Gastroesophageal sphincter (tissue), 4 donors: ENCODE data around the gene NFIA. TPM values are rescaled to one million over a fixed set of nuclear protein-coding genes. Genes with fewer than 3 reads are reported as not detected.
A peak's percentile ranks its signal among the peaks of the same experiment; 100 is the strongest.

Source experiments
- ATAC-seq: fragments of 150-250 bp; one replicate; pipeline ENCODE4 v1.9.1; 2016; ENCODE audit warnings: mild to moderate bottlenecking, moderate library complexity
- H3K27ac ChIP-seq, 4 donors: fragments of 200-600 bp; sonication (generic) in 3 of 4; 1 replicate in 3 of 4; 2 replicates in 1 of 4; pipeline ENCODE4 v1.5.1; 2016 to 2019
- H3K27me3 ChIP-seq: fragments of 200-600 bp; sonication (generic); one replicate; pipeline ENCODE4 v1.5.1; 2019
- H3K36me3 ChIP-seq, 2 donors: fragments of 200-600 bp; sonication (generic); one replicate each; pipeline ENCODE4 v1.5.1; 2019; ENCODE audit warnings: control low read depth in 1 of 2
- H3K4me1 ChIP-seq, 3 donors: fragments of 200-600 bp; sonication (generic); 1 replicate in 2 of 3; 2 replicates in 1 of 3; pipeline ENCODE4 v1.5.1; 2016 to 2019; ENCODE audit warnings: control low read depth in 2 of 3
- H3K4me3 ChIP-seq, 2 donors: fragments of 200-600 bp; sonication (generic); one replicate each; pipeline ENCODE4 v1.5.1; 2019; ENCODE audit warnings: mild to moderate bottlenecking in 1 of 2, moderate library complexity in 1 of 2
- H3K9me3 ChIP-seq, 3 donors: fragments of 200-600 bp; sonication (generic); one replicate each; pipeline ENCODE4 v1.5.1; 2017 to 2019; ENCODE audit warnings: control low read depth in 2 of 3
- CTCF ChIP-seq, 4 experiments: fragments of 200-600 bp in 2 of 4; fragments of 450-650 bp in 2 of 4; sonication (generic) in 1 of 4; IDR thresholded peaks; one replicate each; pipeline ENCODE4 v1.5.1; 2017 to 2019; ENCODE audit warnings: antibody characterized with exemption in 4 of 4, mild to moderate bottlenecking in 2 of 4, moderate library complexity in 2 of 4
- EP300 ChIP-seq: sonication (generic); formaldehyde crosslinking; IDR thresholded peaks from one replicate; pipeline ENCODE4 v1.6.1; 2017; ENCODE audit warnings: antibody characterized with exemption, mild to moderate bottlenecking
- POLR2A ChIP-seq, 2 donors: fragments of 450-650 bp; IDR thresholded peaks; one replicate each; pipeline ENCODE4 v1.6.1; 2017; ENCODE audit warnings: antibody characterized with exemption in 2 of 2, mild to moderate bottlenecking in 2 of 2, moderate library complexity in 1 of 2
- POLR2AphosphoS5 ChIP-seq: sonication (generic); formaldehyde crosslinking; IDR thresholded peaks from one replicate; pipeline ENCODE4 v1.6.1; 2017; ENCODE audit warnings: antibody characterized with exemption
- WGBS, 2 donors: methylation state at CpG; one replicate each; pipeline ENCODE4 v1.1.5; 2018; ENCODE audit warnings: low coverage in 1 of 2; 5-methylcytosine and 5-hydroxymethylcytosine counted together
- total RNA-seq, 4 donors: library from RNA; depleted of rRNA; stranded (reverse); fragments of >200 nt; gene quantifications; one replicate each; pipeline ENCODE4 v1.1.0, GENCODE V29; 2016

Gene NFIA
- total RNA-seq, 4 donors from 2014 or later, result 123 to 205 (median 149) TPM

GRCh38 chr1:61210435-61211154, 128.2 kb downstream of the NFIA start:
- peaks cover 6 to 68% (median 9%) of the 10 kb centered on the region in 3 donors for H3K4me1 ChIP-seq

GRCh38 chr1:61213245-61214011, 131.1 kb downstream of the NFIA start:
- H3K27me3 ChIP-seq, result no peaks in the 10 kb centered on the region
- H3K27ac ChIP-seq, result no peak overlapping the region
- peaks cover 10 to 81% (median 12%) of the 10 kb centered on the region in 3 donors for H3K4me1 ChIP-seq
- no peak for ATAC-seq
- WGBS, 2 donors, result 94 to 100% methylated on average over 4 to 6 of the region's 12 CpGs
- TF ChIP-seq EP300, result no peak
- no peak for TF ChIP-seq POLR2A (IDR thresholded peaks at IDR 0.05)
- TF ChIP-seq POLR2AphosphoS5, result no peak
- no peak for TF ChIP-seq CTCF (IDR thresholded peaks at IDR 0.05)
- no peaks in the 10 kb centered on the region for H3K36me3 ChIP-seq
- no peak overlapping the region for H3K4me3 ChIP-seq
- H3K9me3 ChIP-seq, result no peaks in the 10 kb centered on the region

More at GRCh38 chr1:61210435-61211154, 128.2 kb downstream of the NFIA start:
- 56 to 63% methylated on average over 3 of the region's 3 CpGs for WGBS, 2 donors
- H3K9me3 ChIP-seq, result no peaks in the 10 kb centered on the region
- H3K27me3 ChIP-seq, result no peaks in the 10 kb centered on the region
- TF ChIP-seq POLR2AphosphoS5 (no peak), CTCF (IDR thresholded peaks at IDR 0.05) (peak in 1 of 4 experiments; percentile 31)
- no peak for ATAC-seq
- H3K36me3 ChIP-seq, result no peaks in the 10 kb centered on the region
- no peak overlapping the region for H3K4me3 ChIP-seq
- no peak overlapping the region for H3K27ac ChIP-seq

- Histone ChIP-seq H3K36me3 (no peaks in the 10 kb centered on the region), H3K4me3 (no peak overlapping the region), H3K4me1 (peaks cover 5 to 67% (median 9%) of the 10 kb centered on the region in 3 donors), H3K9me3 (no peaks in the 10 kb centered on the region), H3K27ac (no peak overlapping the region), H3K27me3 (no peaks in the 10 kb centered on the region)
- WGBS, 2 donors, result 68 to 73% methylated on average over 2 of the region's 2 CpGs
- ATAC-seq, result no peak
- TF ChIP-seq POLR2A (IDR thresholded peaks at IDR 0.05), result no peak
- no peak for TF ChIP-seq CTCF (IDR thresholded peaks at IDR 0.05)
- no peak for TF ChIP-seq POLR2AphosphoS5
- TF ChIP-seq EP300, result no peak
These were observed 132.8 kb downstream of the NFIA start for GRCh38 chr1:61215119-61215518.

- Histone ChIP-seq H3K27me3 (no peaks in the 10 kb centered on the region), H3K4me1 (peaks cover 5 to 67% (median 5%) of the 10 kb centered on the region in 3 donors), H3K9me3 (no peaks in the 10 kb centered on the region), H3K27ac (peak overlapping the region in 1 of 4 donors; percentile 0), H3K36me3 (no peaks in the 10 kb centered on the region), H3K4me3 (no peak overlapping the region)
- no peak for ATAC-seq
- TF ChIP-seq EP300 (no peak), POLR2A (IDR thresholded peaks at IDR 0.05) (no peak), CTCF (IDR thresholded peaks at IDR 0.05) (no peak), POLR2AphosphoS5 (no peak)
- WGBS, 2 donors, result 81 to 94% methylated on average over 5 to 6 of the region's 6 CpGs
These were observed 133.4 kb downstream of the NFIA start for GRCh38 chr1:61215676-61216289.
